ENCODE measurements around the gene SUFU. TPM values are rescaled to one million over a fixed set of nuclear protein-coding genes. Genes with fewer than 3 reads are reported as not detected.

The SUFU gene
- total RNA-seq, 1 experiment from 2014 or later: 13.1 TPM

- Mint-ChIP-seq H3K36me3 (peaks cover 14% of the 10 kb centered on the region), H3K4me3 (no peak overlapping the region), H3K4me1 (no peaks in the 10 kb centered on the region), H3K9me3 (no peaks in the 10 kb centered on the region), H3K27ac (no peak overlapping the region), H3K27me3 (ENCODE audit: low read depth) (no peaks in the 10 kb centered on the region)
- ChIA-PET CTCF (no interaction called here), POLR2A (no interaction called here)
- no peak for ATAC-seq
- no peak for TF ChIP-seq NR1H2 (CRISPR knock-in tag; IDR thresholded peaks at IDR 0.05)
- TF ChIP-seq FOXJ3 (CRISPR knock-in tag; IDR thresholded peaks at IDR 0.05; ENCODE audit: borderline replicate concordance): no peak
- no peak for TF ChIP-seq ZMAT4 (CRISPR knock-in tag; IDR thresholded peaks at IDR 0.05)
- TF ChIP-seq NFYB (CRISPR knock-in tag; conservative IDR thresholded peaks at IDR 0.05; ENCODE audit: low read depth): no peak
- TF ChIP-seq ZNF219 (CRISPR knock-in tag; IDR thresholded peaks at IDR 0.05; ENCODE audit: borderline replicate concordance): no peak
- no peak for TF ChIP-seq SMAD3 (CRISPR knock-in tag; IDR thresholded peaks at IDR 0.05; ENCODE audit: borderline replicate concordance)
- no peak for TF ChIP-seq ATF1 (CRISPR knock-in tag; IDR thresholded peaks at IDR 0.05)
- TF ChIP-seq ATF6 (CRISPR knock-in tag; IDR thresholded peaks at IDR 0.05): no peak
- TF ChIP-seq ETV6 (CRISPR knock-in tag; IDR thresholded peaks at IDR 0.05): no peak
- TF ChIP-seq ZNF416 (CRISPR knock-in tag; IDR thresholded peaks at IDR 0.05): no peak
- TF ChIP-seq USF2 (CRISPR knock-in tag; IDR thresholded peaks at IDR 0.05): no peak
- TF ChIP-seq E2F1 (CRISPR knock-in tag; IDR thresholded peaks at IDR 0.05): no peak
- TF ChIP-seq ZNF281 (CRISPR knock-in tag; IDR thresholded peaks at IDR 0.05): no peak
- no peak for TF ChIP-seq AR (CRISPR knock-in tag; IDR thresholded peaks at IDR 0.05)
- TF ChIP-seq RELA (CRISPR knock-in tag; IDR thresholded peaks at IDR 0.05; ENCODE audit: borderline replicate concordance): no peak
- DNase-seq (ENCODE audit: low spot score): no peak
These were observed 47.0 kb downstream of the SUFU start for GRCh38 chr10:102550636-102551210.

GRCh38 chr10:102552533-102552932, 48.8 kb downstream of the SUFU start:
- H3K27ac Mint-ChIP-seq: no peak overlapping the region
- no peak for DNase-seq (ENCODE audit: low spot score)
- ChIA-PET POLR2A (no interaction called here), CTCF (interaction anchor here (1.0 to 1.4 kb wide), 3 partner anchors 13 to 126 kb away, joined by 3 read pairs; no protein-coding TSS in a partner anchor)
- no peaks in the 10 kb centered on the region for H3K27me3 Mint-ChIP-seq (ENCODE audit: low read depth)
- TF ChIP-seq NR3C1 (CRISPR knock-in tag; conservative IDR thresholded peaks at IDR 0.05; ENCODE audit: low read depth) (no peak), ZNF512 (CRISPR knock-in tag; IDR thresholded peaks at IDR 0.05; ENCODE audit: borderline replicate concordance) (no peak), ZNF416 (CRISPR knock-in tag; IDR thresholded peaks at IDR 0.05) (no peak)
- no peak for ATAC-seq
- H3K4me3 Mint-ChIP-seq: no peak overlapping the region
- no peaks in the 10 kb centered on the region for H3K4me1 Mint-ChIP-seq
- H3K9me3 Mint-ChIP-seq: no peaks in the 10 kb centered on the region
- H3K36me3 Mint-ChIP-seq: peaks cover 14% of the 10 kb centered on the region
